Measurements from ENCODE around the gene PPP1R14C. TPM values are rescaled to one million over a fixed set of nuclear protein-coding genes. Genes with fewer than 3 reads are reported as not detected.

The PPP1R14C gene
- total RNA-seq, 1 experiment from 2014 or later: 2.5 TPM

DNA sequence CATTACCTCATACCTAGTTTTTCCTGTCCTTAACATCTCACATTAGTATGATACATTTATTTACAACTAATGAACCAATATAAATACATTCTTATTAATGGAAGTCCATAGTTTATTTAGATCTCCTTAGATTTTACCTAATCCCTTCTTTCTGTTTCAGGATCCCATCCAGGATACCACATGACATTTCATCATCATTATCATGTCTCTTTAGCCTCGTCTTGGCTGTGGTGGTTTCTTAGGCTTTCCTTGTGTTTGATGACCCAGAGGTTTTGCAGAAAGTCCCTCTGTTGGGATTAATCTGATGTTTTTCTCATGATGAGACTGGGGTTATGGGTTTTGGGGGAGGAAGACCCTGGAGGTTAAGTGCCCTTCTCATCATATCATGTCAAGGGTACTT is 136.7 kb downstream of the PPP1R14C start:
- H3K9me3 Mint-ChIP-seq (ENCODE audit: unreplicated experiment): no peaks in the 10 kb centered on the region
- H3K27ac Mint-ChIP-seq (ENCODE audit: unreplicated experiment): no peak overlapping the region
- peaks cover 8% of the 10 kb centered on the region for H3K27me3 Mint-ChIP-seq (ENCODE audit: insufficient read depth, unreplicated experiment)
- Histone ChIP-seq H3K9me3 (no peaks in the 10 kb centered on the region), H3K36me3 (ENCODE audit: control insufficient read depth, insufficient read depth, low read length) (no peaks in the 10 kb centered on the region), H3K4me1 (no peaks in the 10 kb centered on the region), H3K4me3 (ENCODE audit: low read depth, low read length) (no peak overlapping the region), H3K27me3 (replicated peaks; ENCODE audit: control insufficient read depth, insufficient read depth, low read length) (no peaks in the 10 kb centered on the region; the same call in 1 of the 2 replicates)
- ChIA-PET POLR2A (no interaction called here), CTCF (no interaction called here)
- no peaks in the 10 kb centered on the region for H3K36me3 Mint-ChIP-seq (ENCODE audit: insufficient read depth, unreplicated experiment)
- no TSS peak for BruUV-seq (replicated peaks)
- H3K4me1 Mint-ChIP-seq (ENCODE audit: low read depth, unreplicated experiment): no peaks in the 10 kb centered on the region
- TF ChIP-seq, protein P1, sequence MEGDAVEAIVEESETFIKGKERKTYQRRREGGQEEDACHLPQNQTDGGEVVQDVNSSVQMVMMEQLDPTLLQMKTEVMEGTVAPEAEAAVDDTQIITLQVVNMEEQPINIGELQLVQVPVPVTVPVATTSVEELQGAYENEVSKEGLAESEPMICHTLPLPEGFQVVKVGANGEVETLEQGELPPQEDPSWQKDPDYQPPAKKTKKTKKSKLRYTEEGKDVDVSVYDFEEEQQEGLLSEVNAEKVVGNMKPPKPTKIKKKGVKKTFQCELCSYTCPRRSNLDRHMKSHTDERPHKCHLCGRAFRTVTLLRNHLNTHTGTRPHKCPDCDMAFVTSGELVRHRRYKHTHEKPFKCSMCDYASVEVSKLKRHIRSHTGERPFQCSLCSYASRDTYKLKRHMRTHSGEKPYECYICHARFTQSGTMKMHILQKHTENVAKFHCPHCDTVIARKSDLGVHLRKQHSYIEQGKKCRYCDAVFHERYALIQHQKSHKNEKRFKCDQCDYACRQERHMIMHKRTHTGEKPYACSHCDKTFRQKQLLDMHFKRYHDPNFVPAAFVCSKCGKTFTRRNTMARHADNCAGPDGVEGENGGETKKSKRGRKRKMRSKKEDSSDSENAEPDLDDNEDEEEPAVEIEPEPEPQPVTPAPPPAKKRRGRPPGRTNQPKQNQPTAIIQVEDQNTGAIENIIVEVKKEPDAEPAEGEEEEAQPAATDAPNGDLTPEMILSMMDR (IDR thresholded peaks at IDR 0.05; ENCODE audit: insufficient read depth in 1 of 2, low read depth in 1 of 2, low read length in 1 of 2, severe bottlenecking in 1 of 2, unreplicated experiment in 1 of 2): no peak
- intact Hi-C loops (cut with micrococcal nuclease; ENCODE audit: unreplicated experiment): no loop called here
- DNase-seq: no peak
- no peak overlapping the region for H3K4me3 Mint-ChIP-seq (ENCODE audit: unreplicated experiment)

DNA sequence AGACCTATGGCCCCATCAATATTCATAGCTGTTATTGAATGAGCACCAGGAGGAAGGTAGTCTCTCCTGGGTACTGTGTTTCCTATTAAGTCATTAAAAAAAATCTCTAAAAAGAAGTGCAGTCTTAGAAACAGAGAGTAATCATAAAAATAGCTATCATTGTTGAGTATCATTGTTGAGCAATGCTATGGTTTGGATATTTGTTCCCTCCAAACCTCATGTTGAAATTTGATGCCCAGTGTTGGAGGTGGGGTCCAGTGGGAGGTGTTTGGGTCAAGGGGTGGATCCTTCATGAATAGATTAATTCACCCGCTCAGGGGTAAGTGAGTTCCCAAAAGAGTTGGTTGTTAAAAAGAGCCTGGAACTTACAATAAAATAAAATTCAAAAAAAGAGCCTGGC is 137.9 kb downstream of the PPP1R14C start:
- intact Hi-C loops (cut with micrococcal nuclease; ENCODE audit: unreplicated experiment): no loop called here
- Histone ChIP-seq H3K27me3 (replicated peaks; ENCODE audit: control insufficient read depth, insufficient read depth, low read length) (no peaks in the 10 kb centered on the region; the same call in 1 of the 2 replicates), H3K36me3 (ENCODE audit: control insufficient read depth, insufficient read depth, low read length) (no peaks in the 10 kb centered on the region), H3K9me3 (no peaks in the 10 kb centered on the region), H3K4me1 (no peaks in the 10 kb centered on the region), H3K4me3 (ENCODE audit: low read depth, low read length) (no peak overlapping the region)
- Mint-ChIP-seq H3K4me1 (ENCODE audit: low read depth, unreplicated experiment) (no peaks in the 10 kb centered on the region), H3K27ac (ENCODE audit: unreplicated experiment) (no peak overlapping the region), H3K27me3 (ENCODE audit: insufficient read depth, unreplicated experiment) (peaks cover 10% of the 10 kb centered on the region), H3K4me3 (ENCODE audit: unreplicated experiment) (no peak overlapping the region), H3K36me3 (ENCODE audit: insufficient read depth, unreplicated experiment) (no peaks in the 10 kb centered on the region), H3K9me3 (ENCODE audit: unreplicated experiment) (peaks cover 2% of the 10 kb centered on the region)
- TF ChIP-seq, protein P1 (IDR thresholded peaks at IDR 0.05; ENCODE audit: insufficient read depth in 1 of 2, low read depth in 1 of 2, low read length in 1 of 2, severe bottlenecking in 1 of 2, unreplicated experiment in 1 of 2): no peak
- ChIA-PET POLR2A (no interaction called here), CTCF (no interaction called here)
- BruUV-seq (replicated peaks): no TSS peak
- DNase-seq: no peak

DNA sequence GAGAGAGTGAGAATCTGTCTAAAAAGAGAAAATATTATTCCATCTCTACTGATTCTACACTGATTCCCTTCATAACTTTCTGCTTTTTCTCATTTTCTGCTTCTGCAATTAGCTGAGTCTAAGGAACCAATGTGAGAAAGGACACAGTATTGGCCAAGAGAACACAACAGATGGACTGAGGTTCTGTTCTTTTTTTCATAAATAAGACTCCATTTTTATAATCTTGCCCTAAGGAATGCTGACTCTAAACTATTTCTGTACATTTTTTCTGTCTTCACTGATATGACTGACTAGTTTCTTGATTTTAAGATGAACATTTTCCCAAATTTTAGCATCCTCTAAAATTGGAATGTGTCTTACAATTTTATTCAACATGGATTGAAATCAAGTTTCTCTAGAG is 138.9 kb downstream of the PPP1R14C start:
- no peaks in the 10 kb centered on the region for H3K36me3 ChIP-seq (ENCODE audit: control insufficient read depth, insufficient read depth, low read length)
- Mint-ChIP-seq H3K27ac (ENCODE audit: unreplicated experiment) (no peak overlapping the region), H3K9me3 (ENCODE audit: unreplicated experiment) (peaks cover 13% of the 10 kb centered on the region), H3K36me3 (ENCODE audit: insufficient read depth, unreplicated experiment) (no peaks in the 10 kb centered on the region), H3K27me3 (ENCODE audit: insufficient read depth, unreplicated experiment) (peaks cover 14% of the 10 kb centered on the region), H3K4me1 (ENCODE audit: low read depth, unreplicated experiment) (no peaks in the 10 kb centered on the region), H3K4me3 (ENCODE audit: unreplicated experiment) (no peak overlapping the region)
- no peaks in the 10 kb centered on the region; the same call in 1 of the 2 replicates for H3K27me3 ChIP-seq (replicated peaks; ENCODE audit: control insufficient read depth, insufficient read depth, low read length)
- POLR2A ChIA-PET: no interaction called here
- H3K4me1 ChIP-seq: no peaks in the 10 kb centered on the region
- no peak overlapping the region for H3K4me3 ChIP-seq (ENCODE audit: low read depth, low read length)
- intact Hi-C loops (cut with micrococcal nuclease; ENCODE audit: unreplicated experiment): no loop called here
- no TSS peak for BruUV-seq (replicated peaks)
- H3K9me3 ChIP-seq: no peaks in the 10 kb centered on the region
- no peak for DNase-seq
- TF ChIP-seq, protein P1 (IDR thresholded peaks at IDR 0.05; ENCODE audit: insufficient read depth in 1 of 2, low read depth in 1 of 2, low read length in 1 of 2, severe bottlenecking in 1 of 2, unreplicated experiment in 1 of 2): no peak
- CTCF ChIA-PET: no interaction called here

Data from Caco-2 (cell line).